Sigmoid colon (tissue), 7 donors: Measurements from ENCODE around the gene CLMP. TPM values are rescaled to one million over a fixed set of nuclear protein-coding genes. Genes with fewer than 3 reads are reported as not detected.

Experiments
- DNase-seq: peaks from one replicate; pipeline ENCODE4 v3.0.0-alpha.2; 2019
- H3K27ac ChIP-seq, 4 donors: fragments of 200-600 bp; sonication (generic); one replicate each; pipeline ENCODE4 v1.5.1; 2016 to 2019; ENCODE audit warnings: mild to moderate bottlenecking in 1 of 4
- H3K27me3 ChIP-seq, 3 donors: fragments of 200-600 bp; sonication (generic); one replicate each; pipeline ENCODE4 v1.5.1; 2019; ENCODE audit warnings: mild to moderate bottlenecking in 1 of 3
- H3K36me3 ChIP-seq, 4 donors: fragments of 200-600 bp; sonication (generic); one replicate each; pipeline ENCODE4 v1.5.1; 2016 to 2019
- H3K4me1 ChIP-seq, 4 donors: fragments of 200-600 bp; sonication (generic); one replicate each; pipeline ENCODE4 v1.5.1; 2017 to 2019
- H3K4me3 ChIP-seq, 4 donors: fragments of 200-600 bp; sonication (generic); one replicate each; pipeline ENCODE4 v1.5.1; 2017 to 2019; ENCODE audit warnings: mild to moderate bottlenecking in 2 of 4, moderate library complexity in 1 of 4
- H3K9me3 ChIP-seq, 4 donors: fragments of 200-600 bp in 3 of 4; sonication (generic) in 3 of 4; one replicate each; pipeline versions ENCODE4 v1.5.1 to v1.6.1; 2013 to 2019
- CTCF ChIP-seq, 4 experiments: fragments of 450-650 bp in 3 of 4; fragments of 200-600 bp in 1 of 4; IDR thresholded peaks; one replicate each; pipeline ENCODE4 v1.5.1; 2016 to 2019; ENCODE audit warnings: antibody characterized with exemption in 4 of 4, mild to moderate bottlenecking in 3 of 4, moderate library complexity in 2 of 4
- EP300 ChIP-seq, 4 donors: sonication (generic); formaldehyde crosslinking; IDR thresholded peaks; one replicate each; pipeline ENCODE4 v1.6.1; 2017; ENCODE audit warnings: antibody characterized with exemption in 4 of 4
- POLR2A ChIP-seq, 2 donors: fragments of 450-650 bp; IDR thresholded peaks; one replicate each; pipeline ENCODE4 v1.6.1; 2016; ENCODE audit warnings: antibody characterized with exemption in 2 of 2, mild to moderate bottlenecking in 2 of 2, moderate library complexity in 2 of 2
- POLR2AphosphoS5 ChIP-seq, 4 donors: sonication (generic); formaldehyde crosslinking; IDR thresholded peaks; one replicate each; pipeline ENCODE4 v1.6.1; 2017; ENCODE audit warnings: antibody characterized with exemption in 4 of 4
- WGBS, 2 donors: extraction: QIAGEN DNeasy Blood & Tissue Kit; methylation state at CpG; one replicate each; pipeline ENCODE4 v1.1.7; 2013; 5-methylcytosine and 5-hydroxymethylcytosine counted together
- intact Hi-C: fragments of 100-400 bp; cut with DNase I; formaldehyde crosslinking; loops from one replicate; pipeline ENCODE4 v1.15.1; 2023
- polyA plus RNA-seq, 3 donors: library from polyadenylated mRNA; stranded (reverse); fragments of 200-250 nt; gene quantifications; one replicate each; pipeline ENCODE4 v1.2.3, GENCODE V29; 2013
- total RNA-seq, 4 donors: library from RNA; depleted of rRNA; stranded (reverse); fragments of >200 nt; gene quantifications; one replicate each; pipeline ENCODE4 v1.1.0, GENCODE V29; 2016
- donor health status: healthy with polysubstance abuse.
- donor health status: Bipolar disorder and iron deficiency.
- donor health status: healthy.

Gene CLMP
- total and polyA plus RNA-seq, 7 donors: 1.4 to 180 (median 104) TPM

GRCh38 chr11:123184531-123184930, 10.5 kb downstream of the CLMP start:
- H3K4me1 ChIP-seq: peaks cover 0 to 100% (median 92%) of the 10 kb centered on the region in 4 donors
- 54 to 77% methylated on average over 6 of the region's 6 CpGs for WGBS, 2 donors
- H3K36me3 ChIP-seq: no peaks in the 10 kb centered on the region
- intact Hi-C loops: no loop called here
- H3K27me3 ChIP-seq: no peaks in the 10 kb centered on the region
- TF ChIP-seq POLR2A (IDR thresholded peaks at IDR 0.05): no peak
- no peak for TF ChIP-seq POLR2AphosphoS5 (IDR thresholded peaks at IDR 0.05)
- DNase-seq: no peak
- no peaks in the 10 kb centered on the region for H3K9me3 ChIP-seq
- no peak overlapping the region for H3K4me3 ChIP-seq
- peak overlapping the region in 2 of 4 donors; percentile 94 to 97 for H3K27ac ChIP-seq

- H3K4me1 ChIP-seq: peaks cover 0 to 98% (median 88%) of the 10 kb centered on the region in 4 donors
- peak overlapping the region in 2 of 4 donors; percentile 94 to 97 for H3K27ac ChIP-seq
- 79 to 82% methylated on average over 6 of the region's 6 CpGs for WGBS, 2 donors
- no peak overlapping the region for H3K4me3 ChIP-seq
- intact Hi-C loops: no loop called here
- no peaks in the 10 kb centered on the region for H3K27me3 ChIP-seq
- H3K36me3 ChIP-seq: no peaks in the 10 kb centered on the region
- TF ChIP-seq POLR2A (IDR thresholded peaks at IDR 0.05): no peak
- TF ChIP-seq CTCF (IDR thresholded peaks at IDR 0.05): no peak
- TF ChIP-seq EP300 (IDR thresholded peaks at IDR 0.05): no peak
- no peak for TF ChIP-seq POLR2AphosphoS5 (IDR thresholded peaks at IDR 0.05)
- H3K9me3 ChIP-seq: no peaks in the 10 kb centered on the region
- no peak for DNase-seq
Measured at GRCh38 chr11:123183391-123184099, 11.5 kb downstream of the CLMP start.

- H3K4me1 ChIP-seq: peaks cover 0 to 98% (median 78%) of the 10 kb centered on the region in 4 donors
- no peak overlapping the region for H3K4me3 ChIP-seq
- TF ChIP-seq POLR2AphosphoS5 (IDR thresholded peaks at IDR 0.05) (no peak), EP300 (IDR thresholded peaks at IDR 0.05) (no peak), POLR2A (IDR thresholded peaks at IDR 0.05) (no peak), CTCF (IDR thresholded peaks at IDR 0.05) (no peak)
- 88 to 91% methylated on average over 10 of the region's 10 CpGs for WGBS, 2 donors
- DNase-seq: no peak
- intact Hi-C loops: no loop called here
- H3K27ac ChIP-seq: peak overlapping the region; percentile 59 to 97 (median 90)
- no peaks in the 10 kb centered on the region for H3K27me3 ChIP-seq
- no peaks in the 10 kb centered on the region for H3K36me3 ChIP-seq
- H3K9me3 ChIP-seq: no peaks in the 10 kb centered on the region
Measured at GRCh38 chr11:123181767-123182500, 13.1 kb downstream of the CLMP start.

- H3K9me3 ChIP-seq: no peaks in the 10 kb centered on the region
- intact Hi-C loops: no loop called here
- TF ChIP-seq POLR2A (IDR thresholded peaks at IDR 0.05) (no peak), EP300 (IDR thresholded peaks at IDR 0.05) (no peak), CTCF (IDR thresholded peaks at IDR 0.05) (no peak), POLR2AphosphoS5 (IDR thresholded peaks at IDR 0.05) (no peak)
- H3K4me1 ChIP-seq: peaks cover 0 to 98% (median 77%) of the 10 kb centered on the region in 4 donors
- no peak overlapping the region for H3K4me3 ChIP-seq
- no peaks in the 10 kb centered on the region for H3K36me3 ChIP-seq
- no peaks in the 10 kb centered on the region for H3K27me3 ChIP-seq
- WGBS, 2 donors: 93 to 96% methylated on average over 4 of the region's 4 CpGs
- peak overlapping the region; percentile 59 to 97 (median 90) for H3K27ac ChIP-seq
- no peak for DNase-seq
Measured at GRCh38 chr11:123181075-123181474, 14.0 kb downstream of the CLMP start.

GRCh38 chr11:123180574-123180973, 14.5 kb downstream of the CLMP start:
- no peak for TF ChIP-seq CTCF (IDR thresholded peaks at IDR 0.05)
- no peak for TF ChIP-seq EP300 (IDR thresholded peaks at IDR 0.05)
- no peak for TF ChIP-seq POLR2AphosphoS5 (IDR thresholded peaks at IDR 0.05)
- TF ChIP-seq POLR2A (IDR thresholded peaks at IDR 0.05): no peak
- no peak overlapping the region for H3K4me3 ChIP-seq
- 95 to 98% methylated on average over 2 of the region's 2 CpGs for WGBS, 2 donors
- no peaks in the 10 kb centered on the region for H3K9me3 ChIP-seq
- peak overlapping the region; percentile 59 to 97 (median 90) for H3K27ac ChIP-seq
- H3K27me3 ChIP-seq: no peaks in the 10 kb centered on the region
- peaks cover 0 to 98% (median 78%) of the 10 kb centered on the region in 4 donors for H3K4me1 ChIP-seq
- intact Hi-C loops: no loop called here
- DNase-seq: peak; percentile 53
- no peaks in the 10 kb centered on the region for H3K36me3 ChIP-seq
